Activated CD8-positive, alpha-beta T cell treated with anti-CD3 and anti-CD28 coated beads for 36 hours (primary cell): ENCODE data around the gene UGT1A3. TPM values are rescaled to one million over a fixed set of nuclear protein-coding genes. Genes with fewer than 3 reads are reported as not detected.

Source experiments
- ATAC-seq: fragments of 200-7000 bp; cut with Tn5 transposase; one replicate; pipeline ENCODE4 v1.10.0; 2021; ENCODE audit warnings: mild to moderate bottlenecking, moderate library complexity
- CTCF ChIA-PET: fragments of 350-600 bp; sonication (Branson Sonifier 250); formaldehyde crosslinking; loops from one replicate; lab custom pipeline; 2021; ENCODE audit warnings: antibody characterized with exemption; lab: Charles Lee
- POLR2A ChIA-PET: fragments of 350-600 bp; sonication (Branson Sonifier 250); formaldehyde crosslinking; loops from one replicate; lab custom pipeline; 2021; ENCODE audit warnings: antibody characterized with exemption; lab: Charles Lee
- DNase-seq: peaks from one replicate; pipeline ENCODE4 v3.0.0-alpha.2; 2020
- H3K27ac Mint-ChIP-seq: one replicate; pipeline ENCODE4 v1.8.0; 2021; ENCODE audit warnings: mild to moderate bottlenecking, mixed read lengths
- H3K27me3 Mint-ChIP-seq: one replicate; pipeline ENCODE4 v1.8.0; 2021; ENCODE audit warnings: mixed read lengths
- H3K36me3 Mint-ChIP-seq: one replicate; pipeline ENCODE4 v1.8.0; 2021; ENCODE audit warnings: low read depth, mixed read lengths
- H3K4me1 Mint-ChIP-seq: one replicate; pipeline ENCODE4 v1.8.0; 2021; ENCODE audit warnings: low read depth, mixed read lengths
- H3K4me3 Mint-ChIP-seq: one replicate; pipeline ENCODE4 v1.8.0; 2021; ENCODE audit warnings: mild to moderate bottlenecking, moderate library complexity, mixed read lengths
- H3K9me3 Mint-ChIP-seq: one replicate; pipeline ENCODE4 v1.8.0; 2021; ENCODE audit warnings: mixed read lengths
- intact Hi-C: fragments of 100-400 bp; cut with micrococcal nuclease; formaldehyde crosslinking; loops from one replicate; pipeline ENCODE4 v1.10.0; 2022
- total RNA-seq, 2 experiments: library from RNA; stranded (reverse); gene quantifications; one replicate each; pipeline ENCODE4 v1.2.3, GENCODE V29; 2021
- TF ChIP-seq, protein P1 (sequence below): fragments of 200-600 bp; IDR thresholded peaks from one replicate; pipeline ENCODE4 v1.8.0; 2022; ENCODE audit warnings: antibody characterized with exemption, mild to moderate bottlenecking

UGT1A3 gene
- total RNA-seq, 2 experiments from 2014 or later: not detected

DNA sequence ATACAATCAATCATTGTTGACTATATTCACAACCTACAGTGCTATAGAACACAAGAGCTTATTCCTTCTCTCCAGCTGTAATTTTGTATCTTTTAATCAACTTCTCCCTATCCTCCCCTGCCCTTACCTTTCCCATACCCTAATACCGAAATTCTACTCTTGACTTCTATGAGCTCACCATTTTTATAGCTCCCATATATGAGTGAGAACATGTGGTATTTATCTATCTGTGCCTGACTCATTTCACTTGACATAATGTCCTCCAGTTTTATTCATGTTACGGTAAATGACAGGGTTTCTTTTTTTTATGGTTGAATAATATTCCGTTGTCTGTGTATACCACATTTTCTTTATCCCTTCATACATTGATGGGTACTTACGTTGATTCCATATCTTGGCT is 51.9 kb downstream of the UGT1A3 start:
- intact Hi-C loops: no loop called here
- TF ChIP-seq, protein P1, sequence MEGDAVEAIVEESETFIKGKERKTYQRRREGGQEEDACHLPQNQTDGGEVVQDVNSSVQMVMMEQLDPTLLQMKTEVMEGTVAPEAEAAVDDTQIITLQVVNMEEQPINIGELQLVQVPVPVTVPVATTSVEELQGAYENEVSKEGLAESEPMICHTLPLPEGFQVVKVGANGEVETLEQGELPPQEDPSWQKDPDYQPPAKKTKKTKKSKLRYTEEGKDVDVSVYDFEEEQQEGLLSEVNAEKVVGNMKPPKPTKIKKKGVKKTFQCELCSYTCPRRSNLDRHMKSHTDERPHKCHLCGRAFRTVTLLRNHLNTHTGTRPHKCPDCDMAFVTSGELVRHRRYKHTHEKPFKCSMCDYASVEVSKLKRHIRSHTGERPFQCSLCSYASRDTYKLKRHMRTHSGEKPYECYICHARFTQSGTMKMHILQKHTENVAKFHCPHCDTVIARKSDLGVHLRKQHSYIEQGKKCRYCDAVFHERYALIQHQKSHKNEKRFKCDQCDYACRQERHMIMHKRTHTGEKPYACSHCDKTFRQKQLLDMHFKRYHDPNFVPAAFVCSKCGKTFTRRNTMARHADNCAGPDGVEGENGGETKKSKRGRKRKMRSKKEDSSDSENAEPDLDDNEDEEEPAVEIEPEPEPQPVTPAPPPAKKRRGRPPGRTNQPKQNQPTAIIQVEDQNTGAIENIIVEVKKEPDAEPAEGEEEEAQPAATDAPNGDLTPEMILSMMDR: no peak
- Mint-ChIP-seq H3K36me3 (peaks cover 3% of the 10 kb centered on the region), H3K9me3 (peaks cover 4% of the 10 kb centered on the region), H3K4me1 (no peaks in the 10 kb centered on the region), H3K27me3 (peaks cover 17% of the 10 kb centered on the region), H3K4me3 (no peak overlapping the region), H3K27ac (no peak overlapping the region)
- DNase-seq (no peak), ATAC-seq (no peak)
- POLR2A ChIA-PET: no interaction called here
- CTCF ChIA-PET: no interaction called here

DNA sequence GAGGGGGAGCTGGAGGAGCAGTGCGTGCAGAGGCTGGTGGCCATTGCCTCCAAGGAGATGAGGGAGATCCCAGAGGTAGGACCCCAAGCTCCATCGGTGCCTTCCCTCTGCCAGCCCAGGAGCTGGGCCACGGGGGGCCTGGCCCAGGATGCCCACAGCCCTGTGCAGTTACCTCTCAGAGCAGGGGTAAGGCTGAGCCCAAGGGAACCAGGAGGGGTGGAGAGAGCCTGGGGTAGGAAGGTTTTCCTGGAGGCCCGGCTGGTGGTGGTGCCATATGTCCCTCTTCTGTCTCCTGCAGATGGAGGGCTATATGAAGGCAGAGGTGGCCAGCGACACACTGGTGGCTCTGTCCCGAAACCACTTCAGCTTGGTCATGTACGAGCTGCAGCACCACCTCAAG is 60.7 kb downstream of the UGT1A3 start:
- Mint-ChIP-seq H3K9me3 (peaks cover 3% of the 10 kb centered on the region), H3K4me3 (no peak overlapping the region), H3K36me3 (peaks cover 3% of the 10 kb centered on the region), H3K27ac (no peak overlapping the region), H3K27me3 (peaks cover 4% of the 10 kb centered on the region), H3K4me1 (no peaks in the 10 kb centered on the region)
- intact Hi-C loops: no loop called here
- ChIA-PET POLR2A (no interaction called here), CTCF (no interaction called here)
- no peak for DNase-seq
- TF ChIP-seq, protein P1: no peak
- ATAC-seq: no peak

DNA sequence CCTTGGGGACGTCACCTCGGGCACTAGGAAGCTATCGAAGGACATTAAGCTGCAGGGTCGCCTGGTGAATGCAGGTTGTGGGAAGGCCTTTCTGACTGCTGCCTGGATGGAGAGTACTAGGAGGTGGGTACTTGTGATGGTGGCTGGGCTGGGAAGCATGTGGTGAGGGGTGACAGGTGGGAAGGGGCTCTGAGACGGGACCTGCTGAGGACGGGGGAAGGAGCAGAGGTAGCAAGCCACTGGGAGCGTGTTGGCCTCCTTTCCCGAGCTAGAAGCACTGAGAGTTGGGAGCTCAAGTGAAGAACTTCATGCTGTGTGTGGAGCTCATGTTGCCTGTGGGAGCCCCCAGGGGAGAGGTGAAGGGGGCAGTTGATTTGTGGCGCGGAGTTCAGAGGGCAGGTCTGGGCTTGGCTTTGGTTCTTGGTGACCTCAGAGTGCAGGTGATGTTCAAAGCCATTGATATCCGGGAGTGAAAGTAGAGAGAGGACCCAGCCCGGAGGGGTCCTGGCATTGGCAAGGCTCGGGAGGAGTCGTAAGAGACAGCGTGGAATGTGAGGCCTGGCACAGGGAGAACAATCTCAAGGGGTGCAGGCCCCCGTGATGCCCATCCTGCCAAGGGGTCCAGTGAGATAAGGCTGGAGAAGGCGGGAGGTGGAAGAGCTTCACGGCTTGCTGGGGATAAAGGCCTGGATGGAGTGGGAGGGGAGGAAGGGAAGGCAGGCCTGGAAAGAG is 62.5 kb downstream of the UGT1A3 start:
- TF ChIP-seq, protein P1: no peak
- no peak for DNase-seq
- intact Hi-C loops: no loop called here

DNA sequence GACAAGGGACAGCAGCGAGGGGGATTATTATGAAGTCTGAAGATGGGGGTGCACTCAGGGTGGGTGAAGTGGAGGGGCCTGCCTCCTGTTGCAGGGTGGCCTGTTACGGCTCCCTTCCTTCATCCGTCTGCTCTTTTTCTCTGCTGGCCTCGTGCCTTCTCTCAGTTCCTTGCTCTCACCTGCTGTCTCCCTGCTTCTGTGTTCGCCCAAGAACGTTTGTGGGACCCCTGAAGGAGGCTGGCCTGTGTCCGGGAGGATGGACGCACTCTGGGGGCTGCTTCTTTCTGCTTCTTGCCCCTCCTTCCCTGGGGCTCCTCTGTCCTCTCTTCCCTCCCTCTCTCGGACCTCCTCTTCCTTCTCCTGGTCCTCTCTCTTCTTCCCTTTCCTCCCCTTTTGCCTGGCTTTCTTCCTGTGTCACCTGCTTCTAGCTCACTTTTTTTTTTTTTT is 63.1 kb downstream of the UGT1A3 start:
- CTCF ChIA-PET: no interaction called here

More for the DNA sequence above, 62.5 kb downstream of the UGT1A3 start:
- Mint-ChIP-seq H3K9me3 (peaks cover 2% of the 10 kb centered on the region), H3K36me3 (no peaks in the 10 kb centered on the region), H3K27me3 (no peaks in the 10 kb centered on the region), H3K27ac (no peak overlapping the region), H3K4me1 (no peaks in the 10 kb centered on the region), H3K4me3 (no peak overlapping the region)
- ATAC-seq: no peak
- CTCF ChIA-PET: no interaction called here
- POLR2A ChIA-PET: no interaction called here

DNA sequence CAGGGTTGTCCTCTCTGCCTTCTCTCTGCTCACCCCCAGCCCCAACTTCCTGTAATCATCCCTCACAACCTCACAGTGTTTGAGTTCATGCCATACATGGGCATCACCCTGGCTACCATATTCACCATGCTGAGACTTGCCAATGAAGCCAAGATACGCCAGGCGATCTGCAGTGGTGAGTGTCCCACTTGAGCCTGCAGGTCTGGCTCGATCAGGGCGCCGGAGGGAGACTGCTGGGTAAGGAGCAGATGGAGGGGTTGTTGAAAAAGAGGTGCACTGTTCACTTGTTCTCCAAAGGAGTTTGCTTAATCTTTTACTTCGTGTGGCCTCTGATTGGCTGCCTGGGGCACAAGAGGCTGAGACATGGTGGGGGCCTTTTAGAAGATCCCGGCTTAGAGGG is 63.9 kb downstream of the UGT1A3 start:
- Mint-ChIP-seq H3K36me3 (no peaks in the 10 kb centered on the region), H3K9me3 (no peaks in the 10 kb centered on the region), H3K4me3 (no peak overlapping the region), H3K27ac (no peak overlapping the region), H3K4me1 (no peaks in the 10 kb centered on the region), H3K27me3 (no peaks in the 10 kb centered on the region)
- ChIA-PET CTCF (no interaction called here), POLR2A (no interaction called here)
- TF ChIP-seq, protein P1: no peak
- intact Hi-C loops: no loop called here
- no peak for DNase-seq
- no peak for ATAC-seq

More for the DNA sequence above, 63.1 kb downstream of the UGT1A3 start:
- ATAC-seq: no peak
- Mint-ChIP-seq H3K4me3 (no peak overlapping the region), H3K4me1 (no peaks in the 10 kb centered on the region), H3K9me3 (no peaks in the 10 kb centered on the region), H3K27me3 (no peaks in the 10 kb centered on the region), H3K27ac (no peak overlapping the region), H3K36me3 (no peaks in the 10 kb centered on the region)
- intact Hi-C loops: no loop called here
- TF ChIP-seq, protein P1: no peak
- no peak for DNase-seq
- POLR2A ChIA-PET: no interaction called here
